HUES64 (cell line): Measurements from ENCODE around the gene DOK1.
"Not testable (repeated sequence)": the region's sequence is repeated elsewhere in the genome, so short reads cannot be mapped to it uniquely, and the experiment has no call there.

Experiments used
- H3K27ac ChIP-seq: 2 replicates; pipeline ENCODE4 v1.7.0; 2013; ENCODE audit warnings: low read depth, low read length, inconsistent platforms
- H3K27me3 ChIP-seq: 2 replicates; pipeline ENCODE4 v1.6.1; 2013; ENCODE audit warnings: mild to moderate bottlenecking, low read length; ENCODE audit not compliant: insufficient read depth
- H3K36me3 ChIP-seq: 2 replicates; pipeline ENCODE4 v1.6.1; 2013; ENCODE audit warnings: mild to moderate bottlenecking, low read length; ENCODE audit not compliant: insufficient read depth
- H3K4me1 ChIP-seq: 2 replicates; pipeline ENCODE4 v1.6.1; 2013; ENCODE audit warnings: mild to moderate bottlenecking, low read length, moderate library complexity; ENCODE audit not compliant: insufficient read depth
- H3K4me3 ChIP-seq: 2 replicates; pipeline ENCODE4 v1.5.1; 2013; ENCODE audit warnings: mild to moderate bottlenecking, low read length, moderate library complexity
- H3K9ac ChIP-seq: 2 replicates; pipeline ENCODE4 v1.6.1; 2013; ENCODE audit warnings: mild to moderate bottlenecking, low read depth, low read length
- H3K9me3 ChIP-seq: 2 replicates; pipeline ENCODE4 v1.6.1; 2013; ENCODE audit warnings: low read depth, low read length; ENCODE audit not compliant: insufficient read depth
- WGBS: fragments of 150-250, 120-280 bp; methylation state at CpG from one replicate; pipeline ENCODE4 v1.1.7; 2013; ENCODE audit warnings: missing lambda C conversion rate; 5-methylcytosine and 5-hydroxymethylcytosine counted together

Gene DOK1

DNA sequence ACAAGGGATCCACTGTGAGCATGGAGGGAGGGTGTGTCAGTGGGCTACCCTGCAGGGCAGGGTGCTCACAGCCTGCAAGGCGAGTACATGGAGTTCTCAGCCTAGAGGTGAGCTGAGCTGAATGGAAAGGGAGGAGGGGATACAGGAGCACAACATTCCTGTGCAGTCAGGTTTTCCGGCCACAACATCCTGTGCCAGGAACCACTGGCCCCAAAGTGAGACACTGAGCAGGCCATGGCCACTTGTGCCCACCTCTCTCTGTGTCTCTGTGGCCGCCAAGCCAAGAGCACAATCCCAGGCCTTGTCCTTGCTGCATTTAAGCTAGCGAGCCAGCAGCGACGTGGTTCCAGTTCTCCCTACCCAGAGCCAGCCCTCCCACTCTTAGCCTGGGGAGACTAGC is 6.1 kb downstream of the DOK1 start:
- Histone ChIP-seq H3K9me3 (no peaks in the 10 kb centered on the region), H3K27ac (no peak overlapping the region), H3K27me3 (peaks cover 22% of the 10 kb centered on the region), H3K36me3 (no peaks in the 10 kb centered on the region), H3K4me1 (peaks cover 8% of the 10 kb centered on the region), H3K4me3 (no peak overlapping the region), H3K9ac (no peak overlapping the region)
- 60% methylated on average over 6 of the region's 6 CpGs for WGBS

DNA sequence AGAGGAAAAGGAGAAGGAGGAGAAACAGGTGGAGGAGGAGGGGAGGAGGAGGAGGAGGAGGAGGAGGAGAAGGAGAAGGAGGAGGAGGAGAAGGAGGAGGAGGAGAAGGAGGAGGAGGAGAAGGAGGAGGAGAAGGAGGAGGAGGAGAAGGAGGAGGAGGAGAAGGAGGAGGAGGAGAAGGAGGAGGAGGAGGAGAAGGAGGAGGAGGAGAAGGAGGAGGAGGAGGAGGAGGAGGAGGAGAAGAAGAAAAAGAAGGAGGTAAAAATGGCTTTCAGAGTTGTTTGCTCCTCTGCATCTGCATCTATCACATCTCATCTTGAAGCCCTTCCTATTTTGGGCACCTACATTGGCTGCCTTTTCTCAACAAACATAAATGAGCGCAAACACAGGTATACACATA is 6.5 kb downstream of the DOK1 start:
- not testable (repeated sequence) for H3K9ac ChIP-seq, H3K9me3 ChIP-seq, H3K36me3 ChIP-seq, H3K4me1 ChIP-seq, H3K4me3 ChIP-seq, H3K27ac ChIP-seq
- WGBS, result 94% methylated on average over 1 of the region's 1 CpG
- H3K27me3 ChIP-seq, result peaks cover 18% of the 10 kb centered on the region

DNA sequence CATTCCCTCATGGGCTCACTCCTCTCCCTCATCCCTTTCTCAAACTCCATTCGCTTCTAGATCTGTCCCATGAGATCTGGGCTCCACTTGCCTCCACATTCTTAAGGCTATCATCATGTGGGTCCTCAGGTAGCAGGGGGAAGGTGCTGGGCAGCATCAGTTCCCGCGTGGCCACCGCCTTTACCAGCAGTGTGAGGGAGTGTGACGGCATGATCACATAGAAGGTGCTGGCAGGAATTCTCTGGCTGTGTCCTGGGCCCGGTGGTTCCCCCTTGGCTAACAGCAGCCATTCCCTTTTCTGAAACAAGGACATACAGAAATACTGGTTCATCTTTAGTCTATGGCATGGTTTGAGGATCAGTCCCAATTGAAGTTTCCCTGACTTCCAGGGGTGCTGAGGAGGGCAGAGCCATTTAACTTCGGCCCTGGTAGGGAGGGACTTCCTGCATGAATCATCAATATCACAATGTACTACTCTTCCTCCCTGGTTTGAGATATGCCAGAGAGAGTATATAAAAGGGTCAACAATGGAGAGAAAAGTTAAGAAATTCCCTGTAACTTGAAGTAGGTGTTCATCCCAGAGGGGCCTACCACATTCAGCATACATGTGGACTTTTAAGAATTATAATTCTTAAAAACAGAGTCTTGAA is 7.7 kb downstream of the DOK1 start:
- H3K27ac ChIP-seq, result no peak overlapping the region

DNA sequence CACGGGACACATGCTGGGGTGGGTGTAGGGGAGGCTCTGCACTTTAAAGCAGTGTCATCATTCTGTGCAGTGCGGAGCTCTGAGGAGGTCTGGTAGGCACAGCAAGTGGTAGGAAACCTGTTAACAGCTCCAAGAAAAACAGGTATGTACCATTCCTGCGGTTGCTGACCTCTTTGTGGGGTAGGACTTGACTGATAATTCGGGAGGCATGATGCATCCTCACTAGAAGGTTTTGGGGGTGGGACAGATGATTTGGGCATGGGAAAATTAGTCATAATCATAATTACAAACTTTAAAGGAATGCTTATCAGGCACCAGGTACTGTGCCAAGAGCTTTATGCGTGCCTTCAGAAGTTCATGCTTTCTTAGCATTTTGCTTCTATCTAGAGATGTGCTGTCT is 9.7 kb downstream of the DOK1 start:
- Histone ChIP-seq H3K9me3 (no peaks in the 10 kb centered on the region), H3K27me3 (peaks cover 18% of the 10 kb centered on the region), H3K9ac (no peak overlapping the region), H3K4me3 (no peak overlapping the region), H3K36me3 (no peaks in the 10 kb centered on the region), H3K27ac (no peak overlapping the region), H3K4me1 (peaks cover 8% of the 10 kb centered on the region)
- 82% methylated on average over 5 of the region's 5 CpGs for WGBS

More for the DNA sequence above, 7.7 kb downstream of the DOK1 start:
- no peak overlapping the region for H3K9ac ChIP-seq
- H3K4me3 ChIP-seq, result no peak overlapping the region
- peaks cover 16% of the 10 kb centered on the region for H3K27me3 ChIP-seq
- H3K9me3 ChIP-seq, result no peaks in the 10 kb centered on the region
- WGBS, result 83% methylated on average over 7 of the region's 7 CpGs
- peaks cover 8% of the 10 kb centered on the region for H3K4me1 ChIP-seq
- no peaks in the 10 kb centered on the region for H3K36me3 ChIP-seq

DNA sequence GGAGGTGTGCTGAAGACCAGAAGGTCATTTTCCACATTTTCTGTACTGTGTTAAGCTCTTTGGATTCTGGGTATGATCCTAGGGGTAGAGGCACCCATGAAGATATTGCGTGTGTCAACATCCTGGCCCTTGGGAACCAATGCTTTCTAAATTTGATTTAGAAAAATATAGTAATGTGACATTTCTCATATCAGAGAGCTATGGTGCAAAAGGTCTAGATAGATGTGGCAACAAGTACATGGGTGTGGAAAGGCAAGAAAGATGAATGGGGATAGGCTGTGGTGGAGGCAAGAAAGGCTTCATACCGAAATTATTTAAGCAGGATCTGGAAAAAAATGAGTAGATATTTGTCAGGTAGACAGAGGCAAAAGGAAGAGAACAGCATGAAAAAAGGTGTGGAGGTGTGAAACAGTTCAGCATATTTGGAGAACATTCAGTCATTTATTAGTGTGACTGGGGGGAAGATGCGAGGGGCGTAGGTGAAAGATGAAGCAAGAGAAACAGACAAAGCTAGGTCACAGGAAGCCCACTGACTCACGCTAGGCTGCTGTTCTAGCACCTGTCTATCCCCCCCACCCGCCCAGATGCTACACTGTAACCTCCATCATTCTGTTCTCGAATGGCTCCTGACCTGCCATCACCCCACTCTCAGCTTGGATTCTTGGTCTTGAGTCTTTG is 11.7 kb downstream of the DOK1 start:
- Histone ChIP-seq H3K27me3 (peaks cover 14% of the 10 kb centered on the region), H3K9me3 (no peaks in the 10 kb centered on the region), H3K4me1 (no peaks in the 10 kb centered on the region), H3K27ac (no peak overlapping the region), H3K9ac (no peak overlapping the region), H3K4me3 (no peak overlapping the region), H3K36me3 (no peaks in the 10 kb centered on the region)
- WGBS, result 86% methylated on average over 7 of the region's 7 CpGs

DNA sequence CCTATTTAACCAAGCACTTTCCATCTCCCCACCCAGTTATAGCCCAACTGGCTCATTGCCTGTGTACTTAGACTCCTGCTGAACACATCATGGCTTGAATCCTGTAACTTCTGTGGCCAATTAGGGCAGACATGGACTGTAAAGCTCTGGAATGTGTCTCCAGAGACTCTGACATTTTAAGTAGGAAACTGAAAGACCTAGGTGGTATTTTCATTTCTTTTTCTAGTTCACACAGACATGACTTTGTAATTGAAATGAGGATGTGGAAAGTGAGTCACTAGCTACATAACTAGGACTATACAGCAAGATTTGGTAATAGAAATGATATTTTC is 12.2 kb downstream of the DOK1 start:
- Histone ChIP-seq H3K27ac (no peak overlapping the region), H3K9ac (no peak overlapping the region), H3K4me1 (no peaks in the 10 kb centered on the region), H3K36me3 (no peaks in the 10 kb centered on the region), H3K4me3 (no peak overlapping the region), H3K9me3 (no peaks in the 10 kb centered on the region), H3K27me3 (peaks cover 9% of the 10 kb centered on the region)

DNA sequence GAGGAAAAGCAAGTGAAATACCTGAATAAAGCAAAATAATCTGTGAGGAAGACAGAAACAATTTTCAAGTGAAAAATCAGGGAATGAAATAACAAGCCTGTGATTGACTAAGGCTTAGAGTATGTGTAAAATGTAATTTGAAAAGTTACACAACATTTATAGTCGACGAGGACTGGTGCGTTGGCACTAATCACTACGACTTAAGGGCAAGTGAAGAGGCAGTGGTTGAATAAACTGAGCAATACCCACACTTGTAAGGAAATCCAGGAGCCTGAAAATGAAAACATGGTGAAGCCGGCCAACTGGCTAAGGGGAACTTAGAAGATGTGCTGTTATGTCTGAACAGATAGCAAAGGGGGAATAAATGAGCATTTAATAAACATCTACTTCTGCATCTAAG is 13.4 kb downstream of the DOK1 start:
- Histone ChIP-seq H3K36me3 (no peaks in the 10 kb centered on the region), H3K9me3 (no peaks in the 10 kb centered on the region), H3K4me1 (no peaks in the 10 kb centered on the region), H3K4me3 (no peak overlapping the region), H3K27ac (no peak overlapping the region), H3K27me3 (peaks cover 7% of the 10 kb centered on the region), H3K9ac (no peak overlapping the region)
- 94% methylated on average over 5 of the region's 5 CpGs for WGBS

DNA sequence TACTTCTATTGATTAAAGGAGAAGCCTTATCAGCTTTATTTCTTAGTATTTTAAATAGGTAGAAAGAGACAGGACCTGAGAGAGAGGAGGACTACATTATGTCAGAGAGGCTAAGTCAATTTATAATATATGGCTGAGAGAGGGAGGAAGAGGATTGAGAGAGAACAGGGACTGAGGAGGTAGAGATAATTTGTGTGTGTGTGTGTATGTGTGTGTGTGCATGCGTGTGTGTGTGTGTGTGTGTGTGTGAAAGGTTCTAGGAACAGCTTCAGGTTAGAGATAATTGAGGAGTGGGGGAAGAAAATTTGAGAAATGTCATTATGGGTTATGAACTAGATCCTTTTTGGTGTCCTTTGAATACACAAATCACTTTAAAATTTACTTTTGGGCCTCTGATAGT is 15.2 kb downstream of the DOK1 start:
- Histone ChIP-seq H3K27ac (no peak overlapping the region), H3K9ac (no peak overlapping the region), H3K27me3 (peaks cover 5% of the 10 kb centered on the region; the same call in 1 of the 2 replicates), H3K4me1 (no peaks in the 10 kb centered on the region), H3K36me3 (no peaks in the 10 kb centered on the region), H3K4me3 (no peak overlapping the region), H3K9me3 (no peaks in the 10 kb centered on the region)
- WGBS, result 84% methylated on average over 1 of the region's 1 CpG

DNA sequence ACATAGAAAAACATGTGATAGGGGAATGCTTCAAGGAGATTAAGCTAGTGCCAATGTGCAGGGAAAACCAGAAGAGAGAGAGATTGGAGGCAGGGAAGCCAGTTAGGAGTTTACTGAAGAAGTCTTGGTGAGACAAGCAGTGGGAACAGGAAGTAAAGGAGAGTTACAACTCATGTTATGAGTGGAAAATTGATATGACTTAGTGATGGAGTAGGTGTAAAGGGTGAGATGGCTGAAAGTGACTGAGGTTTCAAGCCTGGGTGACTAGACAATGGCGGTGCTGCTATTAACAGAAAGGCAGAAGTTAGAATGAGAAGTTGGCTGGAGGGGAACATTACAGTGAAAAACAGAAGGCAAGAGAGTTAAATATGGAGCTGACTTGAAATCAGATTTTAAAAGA is 16.5 kb downstream of the DOK1 start:
- no peak overlapping the region for H3K9ac ChIP-seq
- H3K9me3 ChIP-seq, result no peaks in the 10 kb centered on the region
- H3K27ac ChIP-seq, result no peak overlapping the region
- no peaks in the 10 kb centered on the region for H3K4me1 ChIP-seq
- peaks cover 7% of the 10 kb centered on the region; the same call in 1 of the 2 replicates for H3K27me3 ChIP-seq
- WGBS, result 89% methylated on average over 1 of the region's 1 CpG
- no peak overlapping the region for H3K4me3 ChIP-seq
- H3K36me3 ChIP-seq, result no peaks in the 10 kb centered on the region

DNA sequence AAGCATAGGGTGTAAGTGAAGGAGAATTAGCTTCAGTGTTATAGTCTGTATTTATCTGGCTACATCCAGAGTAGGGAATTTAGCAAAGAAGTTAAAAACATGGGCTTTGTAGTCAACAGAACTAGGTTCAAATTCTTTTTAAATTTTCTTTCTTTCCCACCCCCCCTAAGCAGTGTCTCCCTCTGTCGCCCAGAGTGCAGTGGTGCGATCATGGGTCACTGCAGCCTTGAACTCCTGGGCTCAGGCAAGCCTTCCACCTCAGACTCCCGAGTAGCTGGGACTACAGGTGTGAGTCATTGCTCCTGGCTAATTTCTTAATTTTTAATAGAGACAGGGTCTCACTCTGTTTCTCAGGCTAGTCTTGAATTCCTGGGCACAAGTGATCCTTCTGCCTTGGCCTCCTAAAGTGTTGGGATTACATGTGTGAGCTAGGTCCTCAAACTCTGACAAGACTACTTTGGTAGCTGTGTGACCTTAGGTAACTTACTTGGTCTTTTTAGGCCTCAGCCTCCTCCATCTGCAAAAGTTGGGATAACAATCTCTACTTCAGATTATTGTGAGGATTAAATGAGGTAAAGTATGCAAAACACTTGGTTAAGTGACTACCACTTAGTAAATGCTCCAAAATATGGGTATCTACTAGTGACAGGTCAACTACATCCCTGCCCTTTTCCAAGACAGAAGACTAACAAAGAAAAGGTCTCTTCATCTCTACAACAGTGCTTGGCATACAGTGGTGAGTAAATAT is 17.8 kb downstream of the DOK1 start:
- H3K4me1 ChIP-seq, result no peaks in the 10 kb centered on the region
- peaks cover 8% of the 10 kb centered on the region; the same call in 1 of the 2 replicates for H3K27me3 ChIP-seq
- no peaks in the 10 kb centered on the region for H3K9me3 ChIP-seq
- H3K4me3 ChIP-seq, result no peak overlapping the region
- H3K27ac ChIP-seq, result no peak overlapping the region
- WGBS, result 82% methylated on average over 3 of the region's 3 CpGs
- no peak overlapping the region for H3K9ac ChIP-seq
- H3K36me3 ChIP-seq, result no peaks in the 10 kb centered on the region

DNA sequence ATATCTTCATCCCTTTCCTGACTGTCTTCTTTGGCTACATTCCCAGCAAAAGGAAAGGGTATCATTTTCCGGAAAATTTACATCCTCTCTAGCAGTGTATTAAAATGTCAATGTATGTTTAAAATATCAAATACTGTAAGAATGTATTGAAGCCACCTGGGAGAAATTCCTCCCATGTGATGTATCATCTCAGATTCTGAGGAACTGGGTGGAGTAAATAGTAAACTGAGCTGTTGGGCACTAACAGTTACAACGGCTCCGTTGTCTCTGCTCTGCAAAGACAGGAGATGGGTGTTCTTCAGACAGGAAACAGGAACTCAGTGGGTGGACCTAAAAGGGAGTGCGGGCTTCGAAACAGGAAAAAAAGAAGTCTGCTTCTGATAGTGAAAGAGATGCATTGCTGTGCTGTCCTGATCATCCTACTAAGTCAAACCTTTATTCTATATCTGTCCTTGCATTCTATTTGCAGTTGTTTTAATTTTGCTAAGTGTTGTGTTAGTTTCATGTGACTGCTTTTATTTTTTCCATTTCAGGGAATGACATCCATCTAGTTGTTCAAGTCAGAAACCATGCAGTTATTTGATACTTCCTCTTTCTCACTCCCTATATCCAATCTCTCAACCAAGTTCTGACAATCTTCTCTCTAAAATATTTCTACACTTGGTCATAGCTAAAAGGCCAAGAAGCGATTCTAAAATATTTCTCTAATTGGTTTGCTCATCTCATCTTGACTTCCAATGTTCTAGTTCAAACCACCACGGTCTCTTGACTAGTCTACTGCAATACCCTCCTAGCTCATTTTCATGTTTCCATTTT is 19.4 kb downstream of the DOK1 start:
- H3K4me1 ChIP-seq, result no peaks in the 10 kb centered on the region
- H3K9ac ChIP-seq, result no peak overlapping the region
- peaks cover 6% of the 10 kb centered on the region; the same call in 1 of the 2 replicates for H3K27me3 ChIP-seq
- no peak overlapping the region for H3K27ac ChIP-seq
- WGBS, result 82% methylated on average over 6 of the region's 7 CpGs
- H3K36me3 ChIP-seq, result no peaks in the 10 kb centered on the region
- H3K9me3 ChIP-seq, result no peaks in the 10 kb centered on the region
- H3K4me3 ChIP-seq, result no peak overlapping the region
